Measurements from ENCODE around the gene UBE3A. TPM values are rescaled to one million over a fixed set of nuclear protein-coding genes. Genes with fewer than 3 reads are reported as not detected.

The UBE3A gene
- total RNA-seq, 4 donors from 2014 or later, result 56.9 to 79.2 (median 65.7) TPM

DNA sequence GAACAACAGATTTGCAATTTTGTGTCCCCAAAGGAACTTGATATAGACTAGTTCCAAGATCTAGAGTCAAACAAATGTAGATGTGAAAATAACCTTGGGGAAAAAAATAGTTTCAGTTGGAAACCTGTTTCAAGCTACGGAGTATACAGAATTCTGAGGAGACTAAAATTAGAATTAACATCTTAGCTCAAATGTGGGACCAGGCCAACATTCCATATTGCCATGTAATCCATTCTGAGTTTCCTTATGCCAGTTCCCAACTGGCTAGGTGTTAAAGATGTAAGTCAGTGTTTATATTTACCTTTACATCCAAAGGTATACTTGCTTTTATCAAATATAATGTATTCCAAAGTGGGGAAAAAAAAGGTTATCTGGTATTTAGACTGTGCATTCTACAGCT lies 76.3 kb downstream of the UBE3A start:
- WGBS, 2 donors, result 46% methylated on average over 1 of the region's 1 CpG

DNA sequence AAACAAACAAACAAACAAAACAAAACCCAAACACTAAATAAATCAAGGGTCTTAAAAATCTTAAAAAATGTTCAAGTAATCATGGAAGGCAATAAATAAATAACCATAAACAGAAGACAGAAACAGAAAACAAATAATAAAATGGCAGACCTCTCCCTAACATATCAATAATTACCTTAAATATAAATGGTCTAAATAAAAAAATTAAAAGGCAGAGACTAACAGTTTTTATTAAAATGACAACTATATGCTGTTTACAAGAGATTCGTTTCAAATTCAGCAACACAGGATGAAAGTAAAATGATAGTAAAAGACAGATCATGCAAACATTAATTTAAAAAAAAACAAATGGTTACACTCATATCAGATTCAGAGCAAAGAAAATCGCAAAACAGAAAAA lies 91.1 kb downstream of the UBE3A start:
- no peak overlapping the region for H3K4me3 ChIP-seq (ENCODE audit: low read depth, poor library complexity, severe bottlenecking)
- no peak for DNase-seq (ENCODE audit: low spot score in 2 of 2)
- 96 to 98% methylated on average over 2 of the region's 2 CpGs for WGBS, 2 donors
- no peak for TF ChIP-seq POLR2A (IDR thresholded peaks at IDR 0.05)
- TF ChIP-seq, protein P1, sequence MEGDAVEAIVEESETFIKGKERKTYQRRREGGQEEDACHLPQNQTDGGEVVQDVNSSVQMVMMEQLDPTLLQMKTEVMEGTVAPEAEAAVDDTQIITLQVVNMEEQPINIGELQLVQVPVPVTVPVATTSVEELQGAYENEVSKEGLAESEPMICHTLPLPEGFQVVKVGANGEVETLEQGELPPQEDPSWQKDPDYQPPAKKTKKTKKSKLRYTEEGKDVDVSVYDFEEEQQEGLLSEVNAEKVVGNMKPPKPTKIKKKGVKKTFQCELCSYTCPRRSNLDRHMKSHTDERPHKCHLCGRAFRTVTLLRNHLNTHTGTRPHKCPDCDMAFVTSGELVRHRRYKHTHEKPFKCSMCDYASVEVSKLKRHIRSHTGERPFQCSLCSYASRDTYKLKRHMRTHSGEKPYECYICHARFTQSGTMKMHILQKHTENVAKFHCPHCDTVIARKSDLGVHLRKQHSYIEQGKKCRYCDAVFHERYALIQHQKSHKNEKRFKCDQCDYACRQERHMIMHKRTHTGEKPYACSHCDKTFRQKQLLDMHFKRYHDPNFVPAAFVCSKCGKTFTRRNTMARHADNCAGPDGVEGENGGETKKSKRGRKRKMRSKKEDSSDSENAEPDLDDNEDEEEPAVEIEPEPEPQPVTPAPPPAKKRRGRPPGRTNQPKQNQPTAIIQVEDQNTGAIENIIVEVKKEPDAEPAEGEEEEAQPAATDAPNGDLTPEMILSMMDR (IDR thresholded peaks at IDR 0.05), result no peak
- intact Hi-C loops (cut with DNase I; ENCODE audit: low total_unique reads), result no loop called here

More for the DNA sequence above, 76.3 kb downstream of the UBE3A start:
- TF ChIP-seq, protein P1 (IDR thresholded peaks at IDR 0.05), result no peak
- TF ChIP-seq POLR2A (IDR thresholded peaks at IDR 0.05), result no peak
- intact Hi-C loops (cut with DNase I; ENCODE audit: low total_unique reads), result no loop called here
- H3K4me3 ChIP-seq (ENCODE audit: low read depth, poor library complexity, severe bottlenecking), result no peak overlapping the region
- DNase-seq (ENCODE audit: low spot score in 2 of 2), result no peak

DNA sequence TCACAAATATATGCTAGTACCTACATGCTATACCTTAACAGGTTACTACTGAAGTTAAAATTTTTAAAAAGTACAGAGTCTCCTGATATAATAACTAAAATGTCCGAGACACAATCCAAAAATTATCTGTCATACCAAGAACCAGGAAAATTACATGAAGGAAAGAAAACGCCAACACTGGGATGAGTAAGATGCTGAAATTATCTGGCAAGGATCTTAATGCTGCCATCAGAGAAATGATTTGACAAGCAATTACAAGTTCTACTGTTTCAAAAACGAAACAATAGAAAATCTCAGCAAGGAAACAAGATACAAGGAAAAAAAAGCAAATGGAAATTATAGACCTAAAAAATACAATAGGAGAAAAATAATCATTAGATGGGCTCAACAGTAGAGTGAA lies 92.5 kb downstream of the UBE3A start:
- TF ChIP-seq, protein P1 (IDR thresholded peaks at IDR 0.05), result no peak
- no peak for TF ChIP-seq POLR2A (IDR thresholded peaks at IDR 0.05)
- DNase-seq (ENCODE audit: low spot score in 2 of 2), result no peak
- intact Hi-C loops (cut with DNase I; ENCODE audit: low total_unique reads), result no loop called here
- WGBS, 2 donors, result 43 to 49% methylated on average over 3 of the region's 3 CpGs
- H3K4me3 ChIP-seq (ENCODE audit: low read depth, poor library complexity, severe bottlenecking), result no peak overlapping the region

DNA sequence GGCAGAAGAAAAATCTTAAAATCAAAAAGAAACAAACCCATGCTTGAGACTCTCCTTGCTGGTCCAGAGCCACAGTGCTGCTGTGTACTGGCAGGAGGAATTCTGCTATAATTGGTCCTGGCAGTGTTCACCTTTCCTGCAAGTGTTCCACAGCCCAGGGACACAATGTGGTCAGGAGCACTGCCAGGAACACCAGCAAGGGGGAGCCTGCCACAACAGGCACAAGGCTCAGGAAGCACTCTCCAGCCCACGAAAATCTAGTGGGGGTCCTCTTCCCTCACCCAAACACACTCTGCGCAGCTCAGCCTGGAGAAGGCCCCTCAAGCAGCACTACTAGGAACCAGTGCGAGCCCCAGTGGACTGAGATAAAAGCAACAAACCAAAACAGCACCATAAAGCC lies 92.9 kb downstream of the UBE3A start:
- WGBS, 2 donors, result 60 to 63% methylated on average over 3 of the region's 3 CpGs
- H3K4me3 ChIP-seq (ENCODE audit: low read depth, poor library complexity, severe bottlenecking), result no peak overlapping the region
- DNase-seq (ENCODE audit: low spot score in 2 of 2), result peak in 1 of 2 donors; percentile 26
- TF ChIP-seq POLR2A (IDR thresholded peaks at IDR 0.05), result no peak
- TF ChIP-seq, protein P1 (IDR thresholded peaks at IDR 0.05), result no peak
- intact Hi-C loops (cut with DNase I; ENCODE audit: low total_unique reads), result no loop called here

DNA sequence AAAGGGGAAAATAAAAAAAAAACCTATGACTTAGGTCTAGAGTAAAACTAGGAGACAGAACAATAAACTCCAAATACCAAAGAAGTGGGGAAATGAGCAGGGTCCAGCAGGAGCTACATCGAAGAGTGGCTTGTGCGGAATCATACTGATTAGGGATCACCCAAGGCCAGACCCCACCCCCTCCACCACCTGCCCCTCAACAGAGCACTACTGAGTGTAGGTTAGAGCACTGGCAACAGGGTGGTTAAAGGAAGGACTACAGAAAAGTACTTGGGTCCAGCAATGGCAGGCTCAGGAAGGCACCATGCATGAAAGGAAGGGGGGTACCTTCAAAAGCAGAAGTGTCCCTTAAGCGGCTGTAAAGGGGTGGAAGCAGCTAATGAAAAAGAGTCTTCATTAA lies 96.2 kb downstream of the UBE3A start:
- WGBS, 2 donors, result 96 to 97% methylated on average over 3 of the region's 3 CpGs
- intact Hi-C loops (cut with DNase I; ENCODE audit: low total_unique reads), result no loop called here
- no peak overlapping the region for H3K4me3 ChIP-seq (ENCODE audit: low read depth, poor library complexity, severe bottlenecking)
- no peak for DNase-seq (ENCODE audit: low spot score in 2 of 2)
- TF ChIP-seq POLR2A (IDR thresholded peaks at IDR 0.05), result no peak
- TF ChIP-seq, protein P1 (IDR thresholded peaks at IDR 0.05), result no peak

DNA sequence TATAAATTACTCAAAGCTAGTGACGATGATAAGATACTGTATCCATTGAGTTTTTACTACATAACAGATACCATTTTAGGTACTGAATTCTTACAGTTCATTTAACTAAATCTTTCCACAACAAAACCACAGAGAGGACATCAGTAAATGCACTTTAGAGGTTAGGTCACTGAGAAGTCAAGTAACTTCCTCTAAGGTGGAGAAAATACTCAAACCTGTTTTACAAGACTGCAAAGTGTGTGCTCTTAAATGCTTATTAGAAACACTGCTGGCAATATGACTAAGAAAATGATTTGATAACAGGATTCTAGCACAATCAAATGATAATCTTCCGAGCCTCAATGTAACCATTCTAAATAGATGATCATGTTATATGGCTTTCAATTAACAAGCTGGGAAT lies 99.4 kb downstream of the UBE3A start:
- DNase-seq (ENCODE audit: low spot score in 2 of 2), result no peak
- 86 to 94% methylated on average over 2 of the region's 2 CpGs for WGBS, 2 donors
- no peak overlapping the region for H3K4me3 ChIP-seq (ENCODE audit: low read depth, poor library complexity, severe bottlenecking)
- TF ChIP-seq, protein P1 (IDR thresholded peaks at IDR 0.05), result no peak
- intact Hi-C loops (cut with DNase I; ENCODE audit: low total_unique reads), result no loop called here

Measured in lower leg skin (tissue), 4 donors.